ENCODE results near the gene SYNJ2. TPM values are rescaled to one million over a fixed set of nuclear protein-coding genes. Genes with fewer than 3 reads are reported as not detected.

The SYNJ2 gene
- total RNA-seq, 1 experiment from 2014 or later = 24.5 TPM

- no peak overlapping the region for H2BK12ac ChIP-seq (ENCODE audit: insufficient read length, low read depth, low read length)
- no peak overlapping the region for H4K8ac ChIP-seq (replicated peaks; ENCODE audit: insufficient read length, low read depth, low read length)
- no peaks in the 10 kb centered on the region for H3K27me3 Mint-ChIP-seq (ENCODE audit: low read depth)
- no peak overlapping the region for H3K4me2 ChIP-seq (ENCODE audit: insufficient read depth, insufficient read length, low read length)
- 0 out of 2 replicates have a peak, but pooled peaks cover 5% of the 10 kb centered on the region for H3K4me1 ChIP-seq (ENCODE audit: insufficient read depth, low read length)
- no peak overlapping the region for H2AK5ac ChIP-seq (ENCODE audit: insufficient read length, low read length)
- no peak overlapping the region for H3K9ac ChIP-seq (ENCODE audit: extremely low read depth, insufficient read length, low read length)
- TF ChIP-seq CTCF (conservative IDR thresholded peaks at IDR 0.05) = no peak
- no peak overlapping the region for H3K4me3 Mint-ChIP-seq
- peaks cover 14 to 25% (median 18%) of the 10 kb centered on the region in 3 experiments for H3K36me3 Mint-ChIP-seq (ENCODE audit: insufficient read depth in 1 of 3, low read depth in 3 of 3)
- no peak overlapping the region for H2BK5ac ChIP-seq (ENCODE audit: insufficient read length, low read length)
- DNase-seq = no peak
- no peaks in the 10 kb centered on the region for H3K9me3 ChIP-seq (ENCODE audit: control insufficient read depth, low read depth, low read length)
- H3K27ac ChIP-seq (ENCODE audit: insufficient read length, low read depth, low read length) = no peak overlapping the region
- H4K91ac ChIP-seq (ENCODE audit: insufficient read length, low read depth, low read length) = no peak overlapping the region
- no peaks in the 10 kb centered on the region for H3K79me2 ChIP-seq (ENCODE audit: insufficient read depth, low read length)
- no peaks in the 10 kb centered on the region for H4K20me1 ChIP-seq (ENCODE audit: control insufficient read depth, insufficient read depth, insufficient read length)
- H2BK20ac ChIP-seq (ENCODE audit: low read depth, low read length, poor library complexity, severe bottlenecking) = no peak overlapping the region
- H3K4me1 Mint-ChIP-seq = peaks cover 16 to 23% of the 10 kb centered on the region in 2 experiments
- no peak overlapping the region for H2BK120ac ChIP-seq (ENCODE audit: low read depth, low read length, poor library complexity, severe bottlenecking)
- H3K18ac ChIP-seq (ENCODE audit: insufficient read length, low read depth, low read length) = no peak overlapping the region
- no peak overlapping the region for H3T11ph ChIP-seq (ENCODE audit: low read length)
- H3K23me2 ChIP-seq (ENCODE audit: insufficient read length, low read depth, low read length, poor library complexity, severe bottlenecking) = no peaks in the 10 kb centered on the region
- H3K9me3 Mint-ChIP-seq = peaks cover 0 to 3% of the 10 kb centered on the region in 2 experiments; a peak in 2 of 5 replicates
- no peak overlapping the region for H2AFZ ChIP-seq (ENCODE audit: low read length)
- no peak overlapping the region for H3K23ac ChIP-seq (ENCODE audit: insufficient read length, low read depth, low read length)
- H4K5ac ChIP-seq (ENCODE audit: insufficient read length, low read depth, low read length) = no peak overlapping the region
- H3K14ac ChIP-seq (ENCODE audit: insufficient read depth, low read length) = no peak overlapping the region
- no peak overlapping the region for H3K4ac ChIP-seq (ENCODE audit: low read depth, low read length)
- WGBS (ENCODE audit: extremely low coverage, insufficient read length, low lambda C conversion rate) = no CpG with 5 or more reads among the region's 2 CpGs
- H3K79me1 ChIP-seq (ENCODE audit: insufficient read depth, low read depth, low read length, poor library complexity, severe bottlenecking) = no peaks in the 10 kb centered on the region
- H3K56ac ChIP-seq (ENCODE audit: insufficient read length, low read depth, low read length) = no peak overlapping the region
- H3K27me3 ChIP-seq (ENCODE audit: insufficient read depth, low read length) = no peaks in the 10 kb centered on the region
- H2BK15ac ChIP-seq (ENCODE audit: low read depth, low read length) = no peak overlapping the region
- H3K27ac Mint-ChIP-seq = peak overlapping the region; percentile 28 to 85 (median 33); a peak in 4 of 7 replicates
Observed at GRCh38 chr6:158015188-158015506, 33.5 kb downstream of the SYNJ2 start.
